NCI-H2107 treated with DMSO at 0.1 percent for 48 hours (cell line): ENCODE measurements around the gene SRSF4.
"Not testable (repeated sequence)": the region's sequence is repeated elsewhere in the genome, so short reads cannot be mapped to it uniquely, and the experiment has no call there.

ENCODE experiments used
- DNase-seq: peaks from one replicate; lab custom pipeline; 2025; ENCODE audit not compliant: unreplicated experiment; lab: John Stamatoyannopoulos, UW

The SRSF4 gene

DNA sequence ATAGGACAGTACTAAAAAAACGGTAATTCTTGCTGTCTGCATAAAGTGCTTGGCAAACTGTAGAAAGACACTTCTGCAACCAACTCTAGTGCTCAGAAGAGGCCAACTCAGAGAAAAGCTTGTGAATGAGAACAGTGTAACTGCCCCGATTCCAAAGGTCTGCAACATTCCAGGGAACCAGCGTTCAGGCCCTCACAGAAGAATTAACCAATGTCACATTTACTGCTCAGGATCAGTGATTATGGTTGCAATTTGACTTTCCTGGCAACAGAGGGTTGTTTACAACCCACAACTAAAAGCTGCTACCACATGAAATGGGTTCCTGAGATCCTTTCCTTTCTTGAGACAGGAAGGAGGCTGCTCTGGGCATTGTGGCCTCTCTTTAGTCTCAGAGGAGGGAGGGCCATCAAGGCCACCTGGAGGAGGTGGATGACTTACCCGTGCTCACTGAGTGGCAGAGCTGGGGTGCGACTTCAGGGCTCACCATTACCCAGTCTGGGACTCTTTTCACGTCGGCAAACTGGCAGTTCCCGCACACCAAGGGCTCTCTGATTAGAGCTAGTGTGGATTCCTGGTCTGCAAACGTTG is 15.3 kb downstream of the SRSF4 start:
- DNase-seq = no peak

DNA sequence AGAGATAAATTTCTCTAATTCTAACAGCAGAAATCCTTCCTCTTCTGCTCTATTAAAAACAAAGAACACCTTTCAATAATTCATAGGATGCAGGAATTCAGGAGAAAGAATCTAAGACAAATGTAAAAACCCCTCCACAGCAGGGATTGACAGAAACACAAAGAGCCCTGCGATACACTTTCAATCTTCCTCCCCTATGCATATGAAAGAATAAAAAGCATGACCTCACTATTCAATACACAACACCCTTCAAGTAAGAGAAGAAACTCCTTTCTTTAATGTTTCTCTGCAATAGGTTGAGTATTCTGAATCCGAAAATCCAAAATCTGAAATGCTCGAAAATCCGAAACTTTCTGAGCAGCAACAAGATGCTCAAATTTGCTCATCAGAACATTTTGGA is 17.1 kb downstream of the SRSF4 start:
- DNase-seq = no peak

DNA sequence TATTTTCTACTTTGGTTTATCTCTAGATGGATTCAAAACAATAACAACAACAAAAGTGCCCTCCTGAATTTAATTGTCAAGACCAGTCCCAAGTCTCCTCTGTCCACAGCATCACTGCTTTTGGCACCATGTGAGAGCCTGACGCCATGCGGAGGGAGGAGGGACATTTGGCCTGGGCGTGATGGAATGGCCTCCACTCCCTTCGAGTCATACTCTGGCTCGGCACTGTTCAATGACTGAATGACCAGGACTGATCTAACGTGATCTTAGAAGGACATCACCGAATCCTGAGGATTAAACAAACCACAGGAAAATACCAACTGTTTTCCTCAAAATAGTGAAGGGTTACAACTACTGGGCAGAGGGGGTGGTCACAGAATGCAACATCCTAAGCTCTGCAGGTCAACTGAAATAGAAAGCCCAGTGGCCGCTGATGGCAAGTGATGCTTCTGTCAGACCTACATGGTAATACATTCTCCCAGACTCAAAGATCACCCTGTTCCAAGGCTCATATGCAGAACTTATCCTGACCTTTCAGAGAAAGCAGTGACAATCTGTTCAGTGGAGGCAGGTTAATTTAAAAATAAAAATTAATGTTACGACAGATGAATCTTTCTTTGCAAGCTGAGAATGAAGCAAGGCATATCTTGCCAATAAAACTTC is 19.1 kb downstream of the SRSF4 start:
- no peak for DNase-seq

DNA sequence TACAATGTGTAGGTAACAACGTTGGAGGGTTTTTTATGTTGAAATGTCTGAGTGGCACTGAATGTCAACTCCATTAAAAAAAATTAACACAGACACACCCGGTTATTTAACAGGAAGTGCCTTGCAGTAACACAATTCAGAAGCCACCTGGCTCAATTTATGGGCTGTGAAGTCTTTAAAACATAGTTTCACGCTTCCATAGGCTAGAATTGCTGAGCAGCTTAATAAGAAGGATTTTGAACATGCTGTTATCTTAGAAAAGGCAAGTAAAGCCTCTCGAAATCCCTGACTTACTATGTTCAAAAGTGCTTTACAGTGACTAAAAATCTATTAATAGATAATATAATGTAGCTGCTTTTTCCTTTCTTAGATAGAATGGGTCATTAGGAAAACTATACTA is 19.7 kb downstream of the SRSF4 start:
- DNase-seq = no peak

DNA sequence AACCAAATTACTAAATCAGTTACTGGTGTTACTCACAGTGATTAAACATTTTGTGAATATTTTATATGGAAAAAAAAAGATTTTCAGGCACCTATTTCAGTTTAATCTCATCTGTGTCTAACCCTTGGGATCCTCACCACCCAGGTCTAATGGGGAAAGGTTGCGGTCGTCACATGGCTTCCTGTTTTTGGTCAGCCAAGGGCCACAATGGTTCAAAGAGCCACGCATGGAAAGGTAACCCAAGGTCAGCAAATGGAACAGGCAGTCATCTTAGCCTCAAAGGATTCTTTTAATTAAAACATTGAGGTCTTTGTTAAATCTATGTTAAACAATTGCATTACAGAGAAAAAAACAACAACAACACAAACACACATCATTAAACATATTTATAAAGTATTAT is 21.9 kb downstream of the SRSF4 start:
- no peak for DNase-seq

DNA sequence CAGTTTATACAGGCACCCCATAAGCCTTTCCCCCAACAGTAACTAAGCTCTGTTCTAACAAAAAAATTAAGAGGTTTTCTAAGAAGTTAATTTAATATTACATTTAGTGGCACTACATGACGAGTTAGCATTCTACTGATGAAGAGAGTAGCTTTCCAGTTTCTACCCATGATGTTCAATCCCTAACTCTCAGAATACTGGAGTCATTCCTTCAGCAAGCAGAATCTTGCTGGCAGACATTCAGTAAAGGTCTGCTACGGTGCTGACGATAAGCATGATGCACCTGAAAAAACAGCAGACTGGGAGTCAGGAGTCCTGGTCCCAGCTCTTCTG is 24.5 kb downstream of the SRSF4 start:
- DNase-seq = no peak

DNA sequence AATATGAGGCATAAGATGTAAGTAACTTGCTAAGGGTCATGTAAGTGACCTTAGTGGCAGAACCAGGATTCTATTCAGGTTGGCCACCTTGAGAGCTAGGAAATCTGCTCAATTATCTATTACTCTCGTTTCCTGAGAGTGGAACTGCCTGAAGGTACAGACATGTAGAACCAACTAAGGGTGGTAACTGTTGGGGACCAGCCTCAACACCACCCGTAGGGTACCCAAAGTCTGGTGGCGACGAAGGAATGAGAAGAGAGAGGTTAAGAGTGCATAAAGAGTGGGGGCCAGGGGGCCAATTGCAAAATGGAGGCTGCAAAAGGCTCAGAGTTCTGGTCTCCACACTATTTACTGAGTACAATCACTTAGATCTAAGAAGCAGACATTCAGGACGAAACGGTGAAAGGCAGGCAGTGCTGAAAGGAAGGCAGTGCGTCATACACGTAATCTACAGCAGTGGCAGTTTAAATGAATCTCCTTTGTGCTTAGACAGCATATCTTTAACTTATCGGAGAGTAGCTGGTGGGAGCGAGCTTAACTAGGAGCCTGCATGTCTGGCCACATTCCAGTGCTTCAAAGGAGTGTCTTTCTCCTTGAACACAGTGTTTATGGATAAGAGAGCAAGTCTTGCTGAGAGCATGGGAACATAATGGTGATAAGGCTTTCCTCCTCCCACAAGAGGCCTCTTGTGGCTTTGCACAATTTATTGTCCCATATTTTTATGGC is 25.0 kb downstream of the SRSF4 start:
- DNase-seq = no peak

DNA sequence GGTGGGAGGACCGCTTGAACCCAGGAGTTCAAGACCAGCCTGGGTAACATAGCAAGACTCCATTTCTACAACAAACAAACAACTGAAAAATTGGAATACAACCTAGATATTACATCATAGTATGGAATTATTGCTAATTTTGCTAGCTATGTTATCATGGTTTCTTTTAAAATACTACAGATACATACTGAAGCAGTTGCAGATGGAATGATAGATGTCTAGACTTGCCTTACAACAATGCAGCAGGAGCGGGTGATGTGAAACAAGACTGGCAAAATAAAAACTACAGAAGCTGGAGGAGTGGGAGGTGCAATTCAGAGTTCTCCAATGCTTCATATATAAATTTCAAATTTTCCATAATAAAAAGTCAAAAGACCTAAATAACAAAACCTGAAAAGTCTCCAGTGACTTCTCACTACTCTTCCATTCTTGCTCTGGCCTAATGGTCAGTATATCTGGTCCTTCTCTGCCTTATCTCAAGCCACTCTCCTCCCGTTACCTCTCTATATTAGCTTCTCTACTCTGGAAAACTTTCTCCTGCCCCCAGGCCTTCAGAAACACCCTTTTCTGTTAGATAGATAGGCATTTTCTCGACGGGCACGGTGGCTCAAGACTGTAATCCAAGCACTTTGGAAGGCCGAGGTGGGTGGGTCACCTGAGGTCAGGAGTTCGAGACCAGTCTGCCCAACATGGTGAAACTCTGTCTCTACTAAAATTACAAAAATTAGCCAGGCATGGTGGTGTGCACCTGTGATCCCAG is 29.5 kb downstream of the SRSF4 start:
- DNase-seq = no peak

DNA sequence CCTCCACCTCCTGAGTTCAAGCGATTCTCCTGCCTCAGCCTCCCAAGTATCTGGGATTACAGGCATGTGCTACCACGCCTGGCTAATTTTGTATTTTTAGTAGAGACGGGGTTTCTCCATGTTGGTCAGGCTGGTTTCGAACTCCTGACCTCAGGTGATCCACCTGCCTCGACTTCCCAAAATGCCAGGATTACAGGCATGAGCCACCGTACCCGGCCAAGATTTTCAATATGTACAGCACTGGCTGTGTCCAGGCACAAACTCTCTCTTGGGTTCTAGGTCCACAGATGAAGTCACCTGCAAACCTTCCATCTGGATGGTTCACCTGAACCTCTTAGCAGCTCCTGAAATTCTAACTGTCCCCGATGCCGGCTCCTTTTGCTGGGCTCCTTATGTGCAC is 31.4 kb downstream of the SRSF4 start:
- not testable (repeated sequence) for DNase-seq

DNA sequence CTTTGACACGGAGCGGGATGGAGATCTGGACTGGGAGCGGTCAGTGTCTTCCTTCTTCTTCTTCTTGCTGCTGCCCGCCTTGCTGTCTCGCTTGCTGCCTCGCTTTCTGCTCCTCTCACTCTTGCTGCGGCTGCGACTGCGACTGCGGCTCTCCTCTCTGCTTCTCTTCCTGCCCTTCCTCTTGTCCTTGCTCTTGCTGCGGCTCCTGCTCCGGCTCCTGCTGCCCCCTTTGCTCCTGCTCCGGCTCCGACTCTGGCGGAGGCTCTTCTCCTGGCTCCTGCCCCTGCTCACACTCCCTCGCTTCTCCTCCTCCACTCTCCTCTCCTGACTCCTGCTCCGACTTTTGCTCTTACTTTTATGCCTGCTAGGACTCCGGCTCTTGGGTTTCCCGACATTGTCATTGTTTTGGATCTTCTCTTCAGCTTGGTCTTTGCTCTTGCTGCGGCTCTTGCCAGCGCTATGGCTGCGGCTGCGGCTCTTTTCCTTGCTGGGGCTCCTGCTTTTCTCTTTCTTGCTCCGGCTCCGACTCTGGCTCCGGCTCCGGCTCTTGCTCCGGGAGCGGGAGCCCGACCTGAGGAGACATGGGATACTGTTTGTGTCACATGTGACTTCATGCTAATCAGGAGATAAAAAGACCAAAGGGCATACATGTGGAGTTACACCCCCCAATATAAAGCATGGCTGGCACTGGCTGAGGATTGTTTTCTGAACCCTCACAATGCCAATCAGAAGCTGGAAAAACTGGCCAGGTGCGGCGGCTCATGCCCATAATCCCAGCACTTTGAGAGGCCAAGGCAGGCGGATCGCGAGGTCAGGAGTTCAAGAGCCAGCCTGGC is 32.8 kb downstream of the SRSF4 start:
- no peak for DNase-seq

DNA sequence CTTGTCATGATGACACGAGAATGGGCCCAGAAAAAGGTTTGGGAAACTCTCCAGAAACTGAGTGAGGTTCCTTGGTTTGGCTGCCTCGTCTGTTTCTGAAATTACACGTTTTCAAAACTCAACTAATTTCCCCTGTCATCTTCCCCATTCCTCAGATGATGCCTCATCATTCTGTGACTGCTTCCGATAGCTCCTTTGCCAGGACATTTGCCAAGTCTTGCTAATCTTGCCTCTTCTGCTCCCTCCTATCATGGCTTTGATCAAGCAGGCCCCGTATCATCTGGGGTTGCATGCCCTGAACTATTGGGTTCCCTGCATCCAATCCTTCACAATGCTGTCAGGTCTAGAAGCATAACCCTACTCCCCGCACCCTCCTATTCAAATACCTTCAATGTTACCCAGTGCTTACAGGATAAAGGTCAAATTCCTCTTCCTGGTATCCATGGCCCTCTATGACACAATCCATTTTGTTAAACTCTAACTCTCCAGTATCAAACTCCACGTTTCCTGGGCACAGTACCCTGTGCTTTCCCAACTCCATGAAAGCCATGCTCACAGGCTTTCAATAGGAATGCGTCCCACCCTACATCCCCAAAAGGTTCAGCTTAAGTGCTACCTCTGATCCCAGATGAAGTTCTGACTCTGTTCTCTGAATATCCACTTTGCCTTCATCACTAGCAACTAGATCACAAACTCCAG is 35.8 kb downstream of the SRSF4 start:
- DNase-seq = no peak

DNA sequence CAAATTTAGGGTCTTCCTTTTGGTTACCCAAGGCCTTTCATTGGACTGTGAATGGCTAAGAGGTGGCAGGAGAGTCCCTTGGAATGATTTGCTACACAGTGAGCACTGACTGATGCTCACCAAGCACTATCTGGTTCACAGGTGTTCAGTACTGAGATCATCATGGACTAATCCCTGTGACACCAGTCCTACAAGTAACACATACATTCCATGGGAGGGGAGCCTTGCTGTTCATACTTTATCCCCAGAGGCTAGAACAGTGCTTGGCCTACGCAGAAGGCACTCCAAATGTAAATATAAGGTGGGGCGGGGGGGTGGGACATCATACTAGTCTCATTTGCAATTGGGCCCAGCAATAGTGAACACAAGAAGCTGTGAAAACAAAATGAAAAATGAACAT is 37.5 kb downstream of the SRSF4 start:
- DNase-seq = no peak

DNA sequence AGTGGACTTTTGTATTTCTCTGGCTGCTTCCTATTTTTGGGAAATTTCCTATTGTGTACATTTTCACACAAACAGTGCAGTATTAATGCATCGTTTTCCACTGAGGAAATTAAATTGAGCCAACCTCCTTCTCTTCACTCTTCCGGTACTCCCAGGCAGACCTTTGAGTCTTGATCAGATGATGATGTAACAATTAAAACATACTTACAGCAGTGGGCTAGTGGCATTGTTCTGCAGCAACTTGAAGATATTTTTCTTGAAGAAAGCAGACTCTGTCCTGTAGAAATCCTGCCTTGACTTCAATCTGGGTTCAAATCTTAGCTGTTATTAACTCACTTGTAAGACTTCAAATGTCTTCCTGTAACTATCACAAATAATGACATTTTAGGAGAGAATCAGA is 39.0 kb downstream of the SRSF4 start:
- no peak for DNase-seq

DNA sequence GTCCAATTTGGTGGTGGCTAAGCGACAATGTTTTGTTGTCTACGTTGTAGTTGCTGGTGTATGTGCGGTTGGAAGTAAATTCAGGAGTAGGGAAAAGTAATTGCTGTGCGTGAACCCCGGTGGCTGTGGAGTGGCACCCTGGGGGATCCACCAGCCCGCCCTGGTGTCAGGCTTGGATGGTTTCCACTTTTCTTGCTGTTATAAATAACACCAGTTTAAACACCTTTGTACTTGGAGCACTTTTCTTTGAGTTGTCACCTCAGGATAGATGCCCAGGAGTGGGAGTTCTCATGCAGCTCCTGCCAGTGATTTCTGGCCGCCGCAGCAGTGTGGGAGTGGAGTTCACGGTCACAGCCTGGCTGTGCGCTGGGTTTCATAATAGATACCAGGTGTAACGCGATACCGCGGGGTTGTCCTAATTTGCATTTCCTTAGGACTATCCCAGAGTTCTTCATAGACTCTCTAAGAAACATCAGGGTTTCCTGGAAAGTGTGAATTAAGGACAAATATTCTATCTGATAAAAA is 45.2 kb downstream of the SRSF4 start:
- DNase-seq = no peak

DNA sequence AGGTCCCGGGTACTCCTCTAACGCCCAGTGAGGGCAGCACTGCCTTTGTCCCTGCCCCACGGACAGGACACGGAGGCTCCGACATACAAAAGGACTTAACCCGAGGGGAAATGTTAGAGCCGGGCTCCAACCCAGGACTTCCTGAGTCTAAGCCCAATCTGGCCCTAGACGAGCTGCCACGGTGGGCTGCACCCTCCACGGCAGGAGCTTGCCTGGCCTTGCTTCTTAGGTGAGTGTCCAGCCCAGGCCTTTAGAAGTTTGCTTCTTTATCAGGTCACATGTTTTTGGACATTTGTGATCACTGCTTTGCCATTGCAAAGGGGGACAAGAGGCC is 47.0 kb downstream of the SRSF4 start:
- no peak for DNase-seq

DNA sequence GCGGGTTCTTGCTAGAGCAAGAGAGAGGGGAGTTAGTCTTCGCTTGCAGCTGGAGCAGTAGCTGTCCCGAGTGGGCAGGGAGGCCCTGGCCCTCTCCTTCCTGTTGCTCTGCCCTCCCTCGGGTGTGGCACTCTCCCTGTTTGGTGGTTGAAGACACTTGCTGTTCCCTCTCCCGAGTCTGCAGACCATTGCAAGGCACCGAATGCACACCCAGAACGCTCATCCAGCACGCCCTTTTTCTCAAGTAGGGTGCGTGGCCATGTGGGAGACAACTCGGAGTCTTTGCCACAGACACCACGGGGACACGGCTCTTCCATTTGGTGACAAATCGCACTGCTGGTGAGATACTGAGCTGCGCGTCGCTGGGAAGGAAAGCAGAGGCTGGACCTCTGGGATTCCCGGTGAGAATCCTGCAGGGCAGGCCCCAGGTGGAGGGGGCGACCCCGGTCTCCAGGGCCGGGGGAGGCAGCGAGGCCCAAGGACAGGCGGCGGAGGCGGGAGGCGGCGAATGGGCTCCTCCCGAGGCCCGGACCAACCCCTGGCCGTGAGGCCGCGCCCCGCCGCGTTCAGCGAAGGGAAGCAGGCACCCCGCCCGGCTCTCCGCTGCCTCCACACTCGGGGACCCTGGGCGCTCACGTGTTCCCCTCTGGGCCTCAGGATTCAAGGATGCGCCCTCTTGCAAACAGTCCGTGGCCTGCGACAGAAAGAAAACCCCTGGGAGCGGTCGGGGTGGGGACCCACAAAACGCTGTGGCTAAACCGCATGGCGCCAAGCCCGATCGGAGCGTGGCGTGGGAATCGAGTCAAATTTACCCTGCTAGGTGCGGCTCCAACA is 47.6 kb downstream of the SRSF4 start:
- no peak for DNase-seq

DNA sequence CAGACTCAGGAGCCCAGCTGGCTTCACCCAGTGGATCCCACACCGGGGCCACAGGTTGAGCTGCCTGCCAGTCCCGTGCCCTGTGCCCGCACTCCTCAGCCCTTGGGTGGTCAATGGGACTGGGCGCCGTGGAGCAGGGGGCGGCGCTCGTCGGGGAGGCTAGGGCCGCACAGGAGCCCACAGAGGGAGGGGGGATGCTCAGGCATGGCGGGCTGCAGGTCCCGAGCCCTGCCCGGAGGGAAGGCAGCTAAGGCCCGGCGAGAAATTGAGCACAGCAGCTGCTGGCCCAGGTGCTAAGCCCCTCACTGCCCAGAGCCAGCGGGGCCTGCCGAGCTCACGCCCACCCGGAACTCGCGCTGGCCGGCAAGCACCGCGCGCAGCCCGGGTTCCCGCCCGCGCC is 50.6 kb downstream of the SRSF4 start:
- not testable (repeated sequence) for DNase-seq

DNA sequence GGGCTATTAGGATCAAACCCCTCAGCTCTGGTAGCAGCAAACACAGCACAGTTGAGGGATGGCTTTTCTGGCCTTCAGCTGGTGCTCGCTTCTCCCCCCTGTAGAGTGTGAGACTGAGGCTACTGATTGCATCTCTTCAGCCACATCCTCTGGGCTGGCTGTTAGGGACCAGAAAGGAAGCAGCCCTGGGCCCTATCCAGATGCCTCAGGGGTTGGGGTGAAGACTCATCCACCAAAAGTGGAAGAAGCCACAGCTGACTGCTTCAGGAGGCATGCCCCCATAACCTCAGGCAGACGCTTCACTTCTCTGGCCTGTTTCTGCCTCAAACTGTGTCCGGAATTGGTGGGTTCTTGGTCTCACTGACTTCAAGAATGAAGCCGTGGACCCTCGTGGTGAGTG is 51.8 kb downstream of the SRSF4 start:
- DNase-seq = no peak

DNA sequence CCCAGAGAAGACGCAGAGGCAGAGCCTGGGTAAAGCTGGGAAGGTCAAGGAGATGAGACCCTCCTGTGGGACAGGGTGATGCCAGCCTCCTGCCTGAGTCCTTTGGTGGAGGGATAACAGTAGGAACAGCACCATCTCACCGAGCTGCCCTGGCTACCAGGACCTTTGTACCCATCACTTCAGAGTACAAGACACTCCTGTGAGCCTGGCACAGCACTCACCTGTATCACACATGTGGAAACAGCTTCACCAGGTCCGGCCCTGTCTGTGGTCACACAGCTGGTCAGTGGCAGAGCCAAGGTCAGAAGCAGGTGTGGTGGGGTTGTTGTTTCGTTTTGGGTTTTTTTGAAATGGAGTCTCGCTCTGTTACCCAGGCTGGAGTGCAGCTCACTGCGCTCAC is 53.0 kb downstream of the SRSF4 start:
- DNase-seq = no peak

DNA sequence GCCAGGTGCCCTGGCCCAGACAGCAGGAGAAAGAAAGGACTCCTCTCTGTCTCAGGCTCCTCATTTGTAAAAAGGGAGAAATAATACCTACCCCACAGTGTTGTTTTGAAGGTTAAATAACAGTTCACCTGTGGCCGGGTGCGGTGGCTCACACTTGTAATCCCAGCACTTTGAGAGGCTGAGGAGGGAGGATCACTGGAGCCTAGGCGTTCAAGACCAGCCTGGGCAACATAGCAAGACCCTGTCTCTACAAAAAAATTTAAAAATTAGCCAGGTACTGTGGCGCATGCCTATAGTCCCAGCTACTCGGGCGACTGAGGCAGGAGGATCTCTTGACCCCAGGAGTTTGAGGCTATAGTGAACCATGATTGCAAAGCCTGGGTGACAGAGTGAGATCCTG is 55.5 kb downstream of the SRSF4 start:
- DNase-seq = no peak
